Activated CD4-positive, alpha-beta T cell treated with anti-CD3 and anti-CD28 coated beads, Interleukin-2, amount 10 ng/mL, durations not matched to agents 7 days and 5 days (primary cell): ENCODE results near the gene NPIPA7. TPM values are rescaled to one million over a fixed set of nuclear protein-coding genes. Genes with fewer than 3 reads are reported as not detected.
"Not testable (repeated sequence)": the region's sequence is repeated elsewhere in the genome, so short reads cannot be mapped to it uniquely, and the experiment has no call there.

Source experiments
- CTCF ChIA-PET: fragments of 350-600 bp; sonication (Branson Sonifier 250); formaldehyde crosslinking; loops from one replicate; lab custom pipeline; 2021; ENCODE audit warnings: antibody characterized with exemption; lab: Charles Lee
- POLR2A ChIA-PET: fragments of 350-600 bp; sonication (Branson Sonifier 250); formaldehyde crosslinking; loops from one replicate; lab custom pipeline; 2021; ENCODE audit warnings: antibody characterized with exemption; lab: Charles Lee
- DNase-seq: peaks from one replicate; pipeline ENCODE4 v3.0.0-alpha.2; 2020
- H3K27ac Mint-ChIP-seq: one replicate; pipeline ENCODE4 v1.8.0; 2021; ENCODE audit warnings: mild to moderate bottlenecking, moderate library complexity, mixed read lengths
- H3K27me3 Mint-ChIP-seq: one replicate; pipeline ENCODE4 v1.8.0; 2021; ENCODE audit warnings: mixed read lengths
- H3K36me3 Mint-ChIP-seq: one replicate; pipeline ENCODE4 v1.8.0; 2021; ENCODE audit warnings: low read depth, mixed read lengths
- H3K4me1 Mint-ChIP-seq: one replicate; pipeline ENCODE4 v1.8.0; 2021; ENCODE audit warnings: mixed read lengths
- H3K4me3 Mint-ChIP-seq: one replicate; pipeline ENCODE4 v1.8.0; 2021; ENCODE audit warnings: mild to moderate bottlenecking, moderate library complexity, mixed read lengths
- H3K9me3 Mint-ChIP-seq: one replicate; pipeline ENCODE4 v1.8.0; 2021; ENCODE audit warnings: mixed read lengths
- total RNA-seq, 2 experiments: library from RNA; stranded (reverse); gene quantifications; one replicate each; pipeline ENCODE4 v1.2.3, GENCODE V29; 2021

Gene NPIPA7
- total RNA-seq, 2 experiments from 2014 or later, result 10.4 to 14.0 TPM

GRCh38 chr16:16374192-16374591, 4.7 kb upstream of the NPIPA7 start:
- H3K9me3 Mint-ChIP-seq, result not testable (repeated sequence)

GRCh38 chr16:16399685-16400084, 20.7 kb downstream of the NPIPA7 start:
- H3K4me1 Mint-ChIP-seq, H3K9me3 Mint-ChIP-seq, CTCF ChIA-PET, H3K4me3 Mint-ChIP-seq, H3K36me3 Mint-ChIP-seq, H3K27me3 Mint-ChIP-seq, DNase-seq, H3K27ac Mint-ChIP-seq, POLR2A ChIA-PET: not testable (repeated sequence)

More at GRCh38 chr16:16374192-16374591, 4.7 kb upstream of the NPIPA7 start:
- DNase-seq, POLR2A ChIA-PET, CTCF ChIA-PET, H3K27ac Mint-ChIP-seq, H3K4me3 Mint-ChIP-seq, H3K36me3 Mint-ChIP-seq, H3K4me1 Mint-ChIP-seq, H3K27me3 Mint-ChIP-seq: not testable (repeated sequence)

GRCh38 chr16:16402333-16402732, 23.4 kb downstream of the NPIPA7 start:
- H3K9me3 Mint-ChIP-seq, H3K27me3 Mint-ChIP-seq, CTCF ChIA-PET, H3K36me3 Mint-ChIP-seq, H3K27ac Mint-ChIP-seq, H3K4me3 Mint-ChIP-seq, POLR2A ChIA-PET, DNase-seq, H3K4me1 Mint-ChIP-seq: not testable (repeated sequence)

- H3K27me3 Mint-ChIP-seq, POLR2A ChIA-PET, H3K36me3 Mint-ChIP-seq: not testable (repeated sequence)
Observed at GRCh38 chr16:16404283-16404682, 25.3 kb downstream of the NPIPA7 start.

GRCh38 chr16:16405421-16405820, 26.5 kb downstream of the NPIPA7 start:
- CTCF ChIA-PET, POLR2A ChIA-PET, H3K27me3 Mint-ChIP-seq, H3K27ac Mint-ChIP-seq, H3K36me3 Mint-ChIP-seq, H3K4me1 Mint-ChIP-seq, H3K9me3 Mint-ChIP-seq, DNase-seq, H3K4me3 Mint-ChIP-seq: not testable (repeated sequence)

More at GRCh38 chr16:16404283-16404682, 25.3 kb downstream of the NPIPA7 start:
- H3K27ac Mint-ChIP-seq, H3K4me1 Mint-ChIP-seq, H3K9me3 Mint-ChIP-seq, CTCF ChIA-PET, H3K4me3 Mint-ChIP-seq, DNase-seq: not testable (repeated sequence)

GRCh38 chr16:16408430-16408829, 29.5 kb downstream of the NPIPA7 start:
- H3K36me3 Mint-ChIP-seq, H3K9me3 Mint-ChIP-seq, POLR2A ChIA-PET, H3K4me1 Mint-ChIP-seq, DNase-seq, CTCF ChIA-PET, H3K4me3 Mint-ChIP-seq, H3K27ac Mint-ChIP-seq, H3K27me3 Mint-ChIP-seq: not testable (repeated sequence)

- POLR2A ChIA-PET, DNase-seq, H3K36me3 Mint-ChIP-seq, H3K9me3 Mint-ChIP-seq, H3K27me3 Mint-ChIP-seq, H3K4me1 Mint-ChIP-seq, H3K4me3 Mint-ChIP-seq, CTCF ChIA-PET, H3K27ac Mint-ChIP-seq: not testable (repeated sequence)
Observed at GRCh38 chr16:16413773-16414172, 34.8 kb downstream of the NPIPA7 start.

- H3K27ac Mint-ChIP-seq, DNase-seq, H3K36me3 Mint-ChIP-seq, H3K4me3 Mint-ChIP-seq, H3K4me1 Mint-ChIP-seq, CTCF ChIA-PET, H3K9me3 Mint-ChIP-seq, POLR2A ChIA-PET, H3K27me3 Mint-ChIP-seq: not testable (repeated sequence)
Observed at GRCh38 chr16:16417071-16417470, 38.1 kb downstream of the NPIPA7 start.

GRCh38 chr16:16417914-16418544, 39.1 kb downstream of the NPIPA7 start:
- CTCF ChIA-PET, H3K27me3 Mint-ChIP-seq, H3K27ac Mint-ChIP-seq, H3K4me3 Mint-ChIP-seq, H3K4me1 Mint-ChIP-seq, H3K36me3 Mint-ChIP-seq, POLR2A ChIA-PET, H3K9me3 Mint-ChIP-seq, DNase-seq: not testable (repeated sequence)

- H3K4me3 Mint-ChIP-seq, H3K36me3 Mint-ChIP-seq, DNase-seq, H3K27ac Mint-ChIP-seq, CTCF ChIA-PET, POLR2A ChIA-PET, H3K27me3 Mint-ChIP-seq, H3K4me1 Mint-ChIP-seq, H3K9me3 Mint-ChIP-seq: not testable (repeated sequence)
Observed at GRCh38 chr16:16420515-16420914, 41.6 kb downstream of the NPIPA7 start.

GRCh38 chr16:16425146-16425545, 46.2 kb downstream of the NPIPA7 start:
- H3K4me3 Mint-ChIP-seq, H3K27me3 Mint-ChIP-seq, DNase-seq, CTCF ChIA-PET, H3K27ac Mint-ChIP-seq, H3K36me3 Mint-ChIP-seq, POLR2A ChIA-PET, H3K4me1 Mint-ChIP-seq, H3K9me3 Mint-ChIP-seq: not testable (repeated sequence)

- CTCF ChIA-PET, H3K27ac Mint-ChIP-seq, POLR2A ChIA-PET, H3K36me3 Mint-ChIP-seq, H3K4me1 Mint-ChIP-seq, H3K4me3 Mint-ChIP-seq, H3K27me3 Mint-ChIP-seq, DNase-seq, H3K9me3 Mint-ChIP-seq: not testable (repeated sequence)
Observed at GRCh38 chr16:16431135-16431534, 52.2 kb downstream of the NPIPA7 start.

- H3K36me3 Mint-ChIP-seq, H3K27ac Mint-ChIP-seq, H3K9me3 Mint-ChIP-seq, DNase-seq, CTCF ChIA-PET, H3K27me3 Mint-ChIP-seq, H3K4me3 Mint-ChIP-seq, H3K4me1 Mint-ChIP-seq, POLR2A ChIA-PET: not testable (repeated sequence)
Observed at GRCh38 chr16:16434711-16435110, 55.8 kb downstream of the NPIPA7 start.

GRCh38 chr16:16441401-16441800, 62.5 kb downstream of the NPIPA7 start:
- H3K27me3 Mint-ChIP-seq, H3K4me1 Mint-ChIP-seq, CTCF ChIA-PET, DNase-seq, POLR2A ChIA-PET, H3K4me3 Mint-ChIP-seq, H3K36me3 Mint-ChIP-seq, H3K27ac Mint-ChIP-seq, H3K9me3 Mint-ChIP-seq: not testable (repeated sequence)
